Activated CD8-positive, alpha-beta T cell treated with anti-CD3 and anti-CD28 coated beads for 36 hours (primary cell): ENCODE measurements around the gene SETD3. TPM values are rescaled to one million over a fixed set of nuclear protein-coding genes. Genes with fewer than 3 reads are reported as not detected.
A peak's percentile ranks its signal among the peaks of the same experiment; 100 is the strongest.

Experiments used
- ATAC-seq: fragments of 200-7000 bp; cut with Tn5 transposase; one replicate; pipeline ENCODE4 v1.10.0; 2021; ENCODE audit warnings: mild to moderate bottlenecking, moderate library complexity
- CTCF ChIA-PET: fragments of 350-600 bp; sonication (Branson Sonifier 250); formaldehyde crosslinking; loops from one replicate; lab custom pipeline; 2021; ENCODE audit warnings: antibody characterized with exemption; lab: Charles Lee
- POLR2A ChIA-PET: fragments of 350-600 bp; sonication (Branson Sonifier 250); formaldehyde crosslinking; loops from one replicate; lab custom pipeline; 2021; ENCODE audit warnings: antibody characterized with exemption; lab: Charles Lee
- DNase-seq: peaks from one replicate; pipeline ENCODE4 v3.0.0-alpha.2; 2020
- H3K27ac Mint-ChIP-seq: one replicate; pipeline ENCODE4 v1.8.0; 2021; ENCODE audit warnings: mild to moderate bottlenecking, mixed read lengths
- H3K27me3 Mint-ChIP-seq: one replicate; pipeline ENCODE4 v1.8.0; 2021; ENCODE audit warnings: mixed read lengths
- H3K36me3 Mint-ChIP-seq: one replicate; pipeline ENCODE4 v1.8.0; 2021; ENCODE audit warnings: low read depth, mixed read lengths
- H3K4me1 Mint-ChIP-seq: one replicate; pipeline ENCODE4 v1.8.0; 2021; ENCODE audit warnings: low read depth, mixed read lengths
- H3K4me3 Mint-ChIP-seq: one replicate; pipeline ENCODE4 v1.8.0; 2021; ENCODE audit warnings: mild to moderate bottlenecking, moderate library complexity, mixed read lengths
- H3K9me3 Mint-ChIP-seq: one replicate; pipeline ENCODE4 v1.8.0; 2021; ENCODE audit warnings: mixed read lengths
- CTCF ChIP-seq: fragments of 200-600 bp; IDR thresholded peaks from one replicate; pipeline ENCODE4 v1.8.0; 2022; ENCODE audit warnings: antibody characterized with exemption, mild to moderate bottlenecking
- intact Hi-C: fragments of 100-400 bp; cut with micrococcal nuclease; formaldehyde crosslinking; loops from one replicate; pipeline ENCODE4 v1.10.0; 2022
- total RNA-seq, 2 experiments: library from RNA; stranded (reverse); gene quantifications; one replicate each; pipeline ENCODE4 v1.2.3, GENCODE V29; 2021

SETD3 gene
- total RNA-seq, 2 experiments from 2014 or later = 49.9 to 50.7 TPM

- Mint-ChIP-seq H3K27me3 (no peaks in the 10 kb centered on the region), H3K9me3 (no peaks in the 10 kb centered on the region), H3K27ac (no peak overlapping the region), H3K4me3 (no peak overlapping the region), H3K4me1 (no peaks in the 10 kb centered on the region), H3K36me3 (peaks cover 30% of the 10 kb centered on the region)
- no peak for DNase-seq
- ChIA-PET CTCF (interaction anchor here (1.1 kb wide), 1 partner anchor 130 kb away, joined by 3 read pairs; no protein-coding TSS in a partner anchor), POLR2A (no interaction called here)
- intact Hi-C loops = no loop called here
- no peak for ATAC-seq
- TF ChIP-seq CTCF = no peak
Measured at GRCh38 chr14:99450266-99450665, 30.4 kb downstream of the SETD3 start.

- TF ChIP-seq CTCF = no peak
- Mint-ChIP-seq H3K27ac (no peak overlapping the region), H3K27me3 (no peaks in the 10 kb centered on the region), H3K9me3 (no peaks in the 10 kb centered on the region), H3K4me3 (no peak overlapping the region), H3K4me1 (no peaks in the 10 kb centered on the region), H3K36me3 (peaks cover 27% of the 10 kb centered on the region)
- POLR2A ChIA-PET = interaction anchor here (1.1 kb wide), 1 partner anchor 12 kb away, joined by 4 read pairs; no protein-coding TSS in a partner anchor
- CTCF ChIA-PET = interaction anchor here (1.1 kb wide), 1 partner anchor 25 kb away, joined by 3 read pairs; no protein-coding TSS in a partner anchor
- ATAC-seq (no peak), DNase-seq (no peak)
- intact Hi-C loops = no loop called here
Measured at GRCh38 chr14:99447739-99448138, 32.9 kb downstream of the SETD3 start.

- H3K4me1 Mint-ChIP-seq = peaks cover 6% of the 10 kb centered on the region
- H3K9me3 Mint-ChIP-seq = no peaks in the 10 kb centered on the region
- ChIA-PET CTCF (interaction anchor here (1.9 kb wide), 1 partner anchor 53 kb away, joined by 5 read pairs; no protein-coding TSS in a partner anchor), POLR2A (interaction anchor here (1.4 kb wide), 1 partner anchor 34 kb away, joined by 3 read pairs; the partner anchor contains the start of gene SETD3)
- no peak overlapping the region for H3K4me3 Mint-ChIP-seq
- H3K27ac Mint-ChIP-seq = no peak overlapping the region
- DNase-seq (no peak), ATAC-seq (no peak)
- intact Hi-C loops = no loop called here
- peaks cover 34% of the 10 kb centered on the region for H3K36me3 Mint-ChIP-seq
- TF ChIP-seq CTCF = no peak
- H3K27me3 Mint-ChIP-seq = no peaks in the 10 kb centered on the region
Measured at GRCh38 chr14:99445931-99446330, 34.7 kb downstream of the SETD3 start.

GRCh38 chr14:99441918-99442317, 38.7 kb downstream of the SETD3 start:
- peaks cover 42% of the 10 kb centered on the region for H3K36me3 Mint-ChIP-seq
- H3K9me3 Mint-ChIP-seq = no peaks in the 10 kb centered on the region
- DNase-seq = peak; percentile 14
- intact Hi-C loops = no loop called here
- H3K27ac Mint-ChIP-seq = no peak overlapping the region
- no peaks in the 10 kb centered on the region for H3K27me3 Mint-ChIP-seq
- ATAC-seq = peak; percentile 51
- no peak for TF ChIP-seq CTCF
- no peak overlapping the region for H3K4me3 Mint-ChIP-seq
- ChIA-PET CTCF (no interaction called here), POLR2A (interaction anchor here (0.6 kb wide), 1 partner anchor 59 kb away, joined by 3 read pairs; no protein-coding TSS in a partner anchor)
- peaks cover 22% of the 10 kb centered on the region for H3K4me1 Mint-ChIP-seq

- POLR2A ChIA-PET = interaction anchor here (0.6 kb wide), 2 partner anchors 59 to 1599 kb away, joined by 3 read pairs; no protein-coding TSS in a partner anchor
- Mint-ChIP-seq H3K36me3 (peaks cover 41% of the 10 kb centered on the region), H3K27ac (no peak overlapping the region), H3K27me3 (no peaks in the 10 kb centered on the region), H3K9me3 (no peaks in the 10 kb centered on the region), H3K4me3 (no peak overlapping the region), H3K4me1 (peaks cover 28% of the 10 kb centered on the region)
- no peak for TF ChIP-seq CTCF
- ATAC-seq (peak; percentile 17), DNase-seq (no peak)
- CTCF ChIA-PET = interaction anchor here (1.4 kb wide), 1 partner anchor 26 kb away, joined by 5 read pairs; no protein-coding TSS in a partner anchor
- intact Hi-C loops = no loop called here
Measured at GRCh38 chr14:99441157-99441870, 39.3 kb downstream of the SETD3 start.
